HG03139 (cell line): ENCODE measurements around the gene MSL1.

ENCODE experiments used
- ATAC-seq: cut with Tn5 transposase; IDR thresholded peaks from one replicate; pipeline ENCODE4 v1.9.1; 2021; ENCODE audit not compliant: unreplicated experiment

MSL1 gene

GRCh38 chr17:40173091-40173777 lies 51.5 kb downstream of the MSL1 start:
- no peak for ATAC-seq

GRCh38 chr17:40173778-40174135 lies 52.0 kb downstream of the MSL1 start:
- no peak for ATAC-seq

- ATAC-seq = no peak
Observed at GRCh38 chr17:40174514-40174913, 52.7 kb downstream of the MSL1 start.

GRCh38 chr17:40175928-40176753 lies 54.4 kb downstream of the MSL1 start:
- no peak for ATAC-seq

- no peak for ATAC-seq
Observed at GRCh38 chr17:40176754-40177110, 55.0 kb downstream of the MSL1 start.

- no peak for ATAC-seq
Observed at GRCh38 chr17:40177275-40177874, 55.6 kb downstream of the MSL1 start, which contains the start of gene RAPGEFL1. RAPGEFL1 (plus strand) TSS chr17:40177470; CDS start chr17:40177862, 392 bp downstream.

GRCh38 chr17:40178021-40178601 lies 56.3 kb downstream of the MSL1 start:
- ATAC-seq = no peak

GRCh38 chr17:40178660-40179059 lies 56.9 kb downstream of the MSL1 start:
- ATAC-seq = no peak

- ATAC-seq = no peak
Observed at GRCh38 chr17:40179923-40180659, 58.3 kb downstream of the MSL1 start.

GRCh38 chr17:40180694-40181093 lies 58.9 kb downstream of the MSL1 start:
- ATAC-seq = no peak

GRCh38 chr17:40181205-40181604 lies 59.4 kb downstream of the MSL1 start:
- no peak for ATAC-seq

GRCh38 chr17:40182606-40183005 lies 60.8 kb downstream of the MSL1 start:
- no peak for ATAC-seq
